Measurements from ENCODE around the gene KRT38.

GRCh38 chr17:41457676-41458075 lies 16.9 kb upstream of the KRT38 start:
- TF ChIP-seq CTCF (IDR thresholded peaks at IDR 0.05) (no peak), EZH2phosphoT487 (IDR thresholded peaks at IDR 0.05) (no peak), EZH2 (IDR thresholded peaks at IDR 0.05) (no peak)

All from neural progenitor cell (in vitro differentiated cells).